ENCODE results near the gene MYLK4. TPM values are rescaled to one million over a fixed set of nuclear protein-coding genes. Genes with fewer than 3 reads are reported as not detected.

The MYLK4 gene
- polyA plus RNA-seq, 1 donor from 2014 or later = 1.3 TPM

DNA sequence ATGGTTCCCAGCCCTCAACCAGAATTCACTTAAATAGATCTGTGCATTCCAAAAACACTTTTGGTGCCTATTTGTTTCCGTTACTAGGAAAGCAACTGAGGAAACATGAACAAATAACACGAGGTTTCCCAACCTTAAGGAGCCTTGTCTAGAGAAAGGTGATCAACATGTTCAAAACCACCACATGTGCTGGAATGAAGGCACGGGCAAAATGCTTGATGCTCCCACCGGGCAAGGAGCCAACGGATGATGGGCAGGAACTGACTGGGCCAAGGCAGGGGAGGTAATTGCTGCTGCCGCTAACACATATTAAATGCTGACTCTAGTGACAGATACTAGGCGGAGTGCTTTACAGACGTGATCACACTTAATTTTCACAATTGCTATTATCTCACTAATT is 2.5 kb downstream of the MYLK4 start:
- Histone ChIP-seq H3K79me2 (replicated peaks; ENCODE audit: insufficient read depth, low read length) (no peaks in the 10 kb centered on the region), H2AFZ (ENCODE audit: low read depth, low read length) (no peak overlapping the region), H3K9me2 (ENCODE audit: insufficient read depth, low read length) (no peaks in the 10 kb centered on the region), H3F3A (ENCODE audit: insufficient read depth, low read length, poor library complexity, severe bottlenecking) (no peaks in the 10 kb centered on the region), H3K9ac (ENCODE audit: low read length) (no peak overlapping the region), H3K27me3 (ENCODE audit: insufficient read depth, low read depth, low read length) (no peaks in the 10 kb centered on the region), H3K27ac (ENCODE audit: low read length) (no peak overlapping the region), H3K36me3 (ENCODE audit: insufficient read depth, low read length) (no peaks in the 10 kb centered on the region), H4K20me1 (ENCODE audit: insufficient read depth) (no peaks in the 10 kb centered on the region), H3K4me3 (ENCODE audit: low read length) (no peak overlapping the region), H3K9me3 (ENCODE audit: low read length) (no peaks in the 10 kb centered on the region), H3K4me2 (ENCODE audit: low read length) (no peak overlapping the region)
- no peak for TF ChIP-seq POLR2AphosphoS5 (IDR thresholded peaks at IDR 0.05)
- no peak for TF ChIP-seq EP300 (conservative IDR thresholded peaks at IDR 0.05; ENCODE audit: poor library complexity, severe bottlenecking)
- TF ChIP-seq MXI1 (conservative IDR thresholded peaks at IDR 0.05; ENCODE audit: poor library complexity, severe bottlenecking) = no peak
- no peak for TF ChIP-seq TAF1 (IDR thresholded peaks at IDR 0.05; ENCODE audit: low read depth)
- no peak for TF ChIP-seq RAD21 (conservative IDR thresholded peaks at IDR 0.05)
- TF ChIP-seq, protein P1, sequence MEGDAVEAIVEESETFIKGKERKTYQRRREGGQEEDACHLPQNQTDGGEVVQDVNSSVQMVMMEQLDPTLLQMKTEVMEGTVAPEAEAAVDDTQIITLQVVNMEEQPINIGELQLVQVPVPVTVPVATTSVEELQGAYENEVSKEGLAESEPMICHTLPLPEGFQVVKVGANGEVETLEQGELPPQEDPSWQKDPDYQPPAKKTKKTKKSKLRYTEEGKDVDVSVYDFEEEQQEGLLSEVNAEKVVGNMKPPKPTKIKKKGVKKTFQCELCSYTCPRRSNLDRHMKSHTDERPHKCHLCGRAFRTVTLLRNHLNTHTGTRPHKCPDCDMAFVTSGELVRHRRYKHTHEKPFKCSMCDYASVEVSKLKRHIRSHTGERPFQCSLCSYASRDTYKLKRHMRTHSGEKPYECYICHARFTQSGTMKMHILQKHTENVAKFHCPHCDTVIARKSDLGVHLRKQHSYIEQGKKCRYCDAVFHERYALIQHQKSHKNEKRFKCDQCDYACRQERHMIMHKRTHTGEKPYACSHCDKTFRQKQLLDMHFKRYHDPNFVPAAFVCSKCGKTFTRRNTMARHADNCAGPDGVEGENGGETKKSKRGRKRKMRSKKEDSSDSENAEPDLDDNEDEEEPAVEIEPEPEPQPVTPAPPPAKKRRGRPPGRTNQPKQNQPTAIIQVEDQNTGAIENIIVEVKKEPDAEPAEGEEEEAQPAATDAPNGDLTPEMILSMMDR (IDR thresholded peaks at IDR 0.05; ENCODE audit: poor library complexity, severe bottlenecking) = no peak
- TF ChIP-seq SMC3 (conservative IDR thresholded peaks at IDR 0.05; ENCODE audit: poor library complexity) = no peak
- no peak for TF ChIP-seq EZH2 (IDR thresholded peaks at IDR 0.05; ENCODE audit: borderline replicate concordance, insufficient read depth, low read length, poor library complexity, severe bottlenecking)
- TF ChIP-seq, protein P2, sequence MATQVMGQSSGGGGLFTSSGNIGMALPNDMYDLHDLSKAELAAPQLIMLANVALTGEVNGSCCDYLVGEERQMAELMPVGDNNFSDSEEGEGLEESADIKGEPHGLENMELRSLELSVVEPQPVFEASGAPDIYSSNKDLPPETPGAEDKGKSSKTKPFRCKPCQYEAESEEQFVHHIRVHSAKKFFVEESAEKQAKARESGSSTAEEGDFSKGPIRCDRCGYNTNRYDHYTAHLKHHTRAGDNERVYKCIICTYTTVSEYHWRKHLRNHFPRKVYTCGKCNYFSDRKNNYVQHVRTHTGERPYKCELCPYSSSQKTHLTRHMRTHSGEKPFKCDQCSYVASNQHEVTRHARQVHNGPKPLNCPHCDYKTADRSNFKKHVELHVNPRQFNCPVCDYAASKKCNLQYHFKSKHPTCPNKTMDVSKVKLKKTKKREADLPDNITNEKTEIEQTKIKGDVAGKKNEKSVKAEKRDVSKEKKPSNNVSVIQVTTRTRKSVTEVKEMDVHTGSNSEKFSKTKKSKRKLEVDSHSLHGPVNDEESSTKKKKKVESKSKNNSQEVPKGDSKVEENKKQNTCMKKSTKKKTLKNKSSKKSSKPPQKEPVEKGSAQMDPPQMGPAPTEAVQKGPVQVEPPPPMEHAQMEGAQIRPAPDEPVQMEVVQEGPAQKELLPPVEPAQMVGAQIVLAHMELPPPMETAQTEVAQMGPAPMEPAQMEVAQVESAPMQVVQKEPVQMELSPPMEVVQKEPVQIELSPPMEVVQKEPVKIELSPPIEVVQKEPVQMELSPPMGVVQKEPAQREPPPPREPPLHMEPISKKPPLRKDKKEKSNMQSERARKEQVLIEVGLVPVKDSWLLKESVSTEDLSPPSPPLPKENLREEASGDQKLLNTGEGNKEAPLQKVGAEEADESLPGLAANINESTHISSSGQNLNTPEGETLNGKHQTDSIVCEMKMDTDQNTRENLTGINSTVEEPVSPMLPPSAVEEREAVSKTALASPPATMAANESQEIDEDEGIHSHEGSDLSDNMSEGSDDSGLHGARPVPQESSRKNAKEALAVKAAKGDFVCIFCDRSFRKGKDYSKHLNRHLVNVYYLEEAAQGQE (IDR thresholded peaks at IDR 0.05; ENCODE audit: borderline replicate concordance) = no peak

DNA sequence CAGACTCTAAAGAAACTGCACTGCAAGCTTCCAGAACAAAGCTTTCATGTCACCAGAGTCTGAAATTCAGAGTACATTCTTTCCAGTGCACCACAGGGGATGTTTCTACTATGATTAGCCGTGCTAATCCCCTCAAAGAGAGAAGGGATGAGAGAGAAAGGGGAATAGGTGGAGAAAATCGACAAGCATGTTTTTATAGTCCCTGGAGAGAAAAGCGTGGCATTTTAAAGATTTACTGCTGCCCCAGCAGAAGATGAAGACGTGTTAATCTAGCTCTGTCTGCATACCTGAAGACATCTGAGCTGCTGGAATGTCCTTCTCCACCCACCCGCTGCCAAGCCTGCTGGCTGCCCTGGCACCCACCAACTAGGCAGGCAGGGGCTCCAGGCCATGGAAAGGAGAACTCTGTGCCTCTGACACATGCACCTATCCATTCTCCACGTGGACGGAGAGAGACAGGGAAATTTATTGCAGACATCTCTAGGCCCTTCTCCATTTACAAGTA is 4.1 kb downstream of the MYLK4 start:
- Histone ChIP-seq H3K9me2 (ENCODE audit: insufficient read depth, low read length) (no peaks in the 10 kb centered on the region), H3K79me2 (replicated peaks; ENCODE audit: insufficient read depth, low read length) (no peaks in the 10 kb centered on the region), H3K36me3 (ENCODE audit: insufficient read depth, low read length) (no peaks in the 10 kb centered on the region), H3F3A (ENCODE audit: insufficient read depth, low read length, poor library complexity, severe bottlenecking) (no peaks in the 10 kb centered on the region), H3K9ac (ENCODE audit: low read length) (no peak overlapping the region), H3K4me3 (ENCODE audit: low read length) (no peak overlapping the region), H3K9me3 (ENCODE audit: low read length) (no peaks in the 10 kb centered on the region), H4K20me1 (ENCODE audit: insufficient read depth) (no peaks in the 10 kb centered on the region), H3K27me3 (ENCODE audit: insufficient read depth, low read depth, low read length) (no peaks in the 10 kb centered on the region), H3K27ac (ENCODE audit: low read length) (no peak overlapping the region), H3K4me2 (ENCODE audit: low read length) (no peak overlapping the region), H2AFZ (ENCODE audit: low read depth, low read length) (no peak overlapping the region)
- no peak for TF ChIP-seq MXI1 (conservative IDR thresholded peaks at IDR 0.05; ENCODE audit: poor library complexity, severe bottlenecking)
- no peak for TF ChIP-seq SMC3 (conservative IDR thresholded peaks at IDR 0.05; ENCODE audit: poor library complexity)
- no peak for TF ChIP-seq TAF1 (IDR thresholded peaks at IDR 0.05; ENCODE audit: low read depth)
- TF ChIP-seq, protein P1 (IDR thresholded peaks at IDR 0.05; ENCODE audit: poor library complexity, severe bottlenecking) = no peak
- TF ChIP-seq, protein P2 (IDR thresholded peaks at IDR 0.05; ENCODE audit: borderline replicate concordance) = no peak
- TF ChIP-seq POLR2AphosphoS5 (IDR thresholded peaks at IDR 0.05) = no peak
- TF ChIP-seq EZH2 (IDR thresholded peaks at IDR 0.05; ENCODE audit: borderline replicate concordance, insufficient read depth, low read length, poor library complexity, severe bottlenecking) = no peak
